HG03066 (cell line): ENCODE data around the gene CENPX.

Experiments used
- ATAC-seq: cut with Tn5 transposase; IDR thresholded peaks from one replicate; pipeline ENCODE4 v1.9.1; 2021; ENCODE audit warnings: low read depth; ENCODE audit not compliant: unreplicated experiment

The CENPX gene

DNA sequence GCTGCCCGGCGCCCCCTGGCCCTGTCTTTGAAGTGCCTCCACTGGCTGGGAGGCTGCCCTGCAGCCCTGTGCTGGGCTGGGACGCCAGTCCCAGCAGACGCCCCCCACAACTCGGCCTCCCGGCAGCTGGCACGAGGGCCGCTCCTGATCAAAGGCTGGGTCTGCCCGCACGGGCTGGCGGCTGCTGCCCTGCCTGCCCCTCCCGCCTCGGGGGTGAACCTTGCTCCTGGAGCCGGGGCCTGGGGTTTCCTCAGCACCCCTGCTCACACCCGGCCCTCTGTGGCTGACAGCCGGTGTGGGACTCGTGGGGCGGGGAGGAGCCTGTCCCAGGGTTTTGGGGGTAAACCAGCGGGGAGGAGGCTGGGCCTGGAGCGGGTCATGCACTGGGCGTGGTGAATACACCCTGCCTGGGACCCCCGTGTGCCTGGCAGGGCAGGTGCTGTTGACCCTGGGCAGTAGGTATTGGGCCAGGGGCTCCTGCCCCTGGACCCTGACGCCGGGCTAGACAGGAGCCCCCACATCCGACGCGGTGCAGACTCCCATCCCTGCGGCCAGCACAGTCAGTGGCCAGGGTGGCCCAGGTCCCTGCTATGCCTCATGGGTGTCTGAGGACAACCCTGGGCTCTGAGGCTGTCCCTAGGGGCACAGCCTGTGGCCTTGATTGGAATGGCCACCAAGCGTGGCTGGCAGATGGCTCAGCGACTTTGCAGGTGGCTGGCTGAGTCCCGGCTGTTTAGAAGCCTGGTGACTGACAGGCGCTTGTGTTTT lies 21.7 kb downstream of the CENPX start:
- no peak for ATAC-seq

DNA sequence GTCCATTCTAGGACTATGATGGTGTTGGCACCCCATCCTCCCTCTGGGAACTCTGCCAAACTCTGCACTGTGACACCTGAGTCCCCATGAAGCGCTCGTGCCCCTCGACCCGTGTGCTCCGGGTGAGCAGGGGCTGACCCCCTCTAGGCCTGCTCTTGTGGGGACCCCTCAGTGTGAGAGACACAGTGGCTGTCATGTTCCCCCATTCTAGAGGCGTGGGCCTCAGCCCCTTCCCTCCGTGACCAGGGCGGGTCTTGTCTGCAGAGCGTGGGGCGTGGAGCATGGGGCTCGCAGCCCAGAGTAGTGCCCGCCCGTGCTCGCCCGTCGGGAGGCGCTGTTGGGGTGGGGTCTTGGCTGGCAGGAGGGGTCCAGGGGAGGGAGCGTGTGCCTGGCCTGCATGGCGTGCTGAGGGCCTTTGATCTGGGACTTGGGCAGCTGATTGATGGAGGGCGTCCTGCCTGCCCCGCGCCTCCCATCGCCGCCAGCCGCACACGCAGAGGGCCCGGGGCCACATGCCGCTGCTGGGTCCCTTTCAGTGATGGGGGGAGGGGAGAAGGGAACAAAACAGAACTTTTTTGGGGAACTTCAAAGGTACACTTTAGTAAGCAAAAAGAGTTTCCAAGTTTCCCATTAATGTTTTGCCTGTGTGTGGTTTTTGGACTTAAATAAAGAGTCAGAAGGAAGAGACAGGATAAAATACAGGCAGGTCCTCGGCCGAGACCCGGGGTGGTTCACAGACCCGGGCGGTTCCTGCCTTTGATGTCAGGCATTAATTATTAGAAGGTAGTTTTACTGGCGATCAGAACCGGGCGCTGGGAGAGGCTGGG lies 22.5 kb downstream of the CENPX start:
- no peak for ATAC-seq

DNA sequence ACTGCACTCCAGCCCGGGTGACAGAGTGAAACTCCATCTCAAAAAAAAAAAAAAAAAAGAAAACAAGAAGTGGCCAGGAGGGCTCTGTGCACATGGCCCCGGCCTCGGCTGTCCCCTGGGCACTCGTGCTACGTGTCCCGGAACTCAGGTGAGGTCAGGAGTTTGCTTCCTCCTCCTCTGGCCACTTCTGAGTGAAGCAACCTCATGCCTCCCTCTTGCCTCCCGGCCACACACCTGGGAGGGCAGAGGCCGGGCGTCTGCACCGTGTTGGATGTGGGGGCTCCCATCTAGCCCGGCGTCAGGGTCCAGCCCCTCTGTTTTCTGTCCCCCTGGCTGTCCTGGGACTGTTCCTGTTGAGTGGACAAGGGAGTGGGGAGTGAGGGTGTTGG lies 23.1 kb downstream of the CENPX start:
- no peak for ATAC-seq

DNA sequence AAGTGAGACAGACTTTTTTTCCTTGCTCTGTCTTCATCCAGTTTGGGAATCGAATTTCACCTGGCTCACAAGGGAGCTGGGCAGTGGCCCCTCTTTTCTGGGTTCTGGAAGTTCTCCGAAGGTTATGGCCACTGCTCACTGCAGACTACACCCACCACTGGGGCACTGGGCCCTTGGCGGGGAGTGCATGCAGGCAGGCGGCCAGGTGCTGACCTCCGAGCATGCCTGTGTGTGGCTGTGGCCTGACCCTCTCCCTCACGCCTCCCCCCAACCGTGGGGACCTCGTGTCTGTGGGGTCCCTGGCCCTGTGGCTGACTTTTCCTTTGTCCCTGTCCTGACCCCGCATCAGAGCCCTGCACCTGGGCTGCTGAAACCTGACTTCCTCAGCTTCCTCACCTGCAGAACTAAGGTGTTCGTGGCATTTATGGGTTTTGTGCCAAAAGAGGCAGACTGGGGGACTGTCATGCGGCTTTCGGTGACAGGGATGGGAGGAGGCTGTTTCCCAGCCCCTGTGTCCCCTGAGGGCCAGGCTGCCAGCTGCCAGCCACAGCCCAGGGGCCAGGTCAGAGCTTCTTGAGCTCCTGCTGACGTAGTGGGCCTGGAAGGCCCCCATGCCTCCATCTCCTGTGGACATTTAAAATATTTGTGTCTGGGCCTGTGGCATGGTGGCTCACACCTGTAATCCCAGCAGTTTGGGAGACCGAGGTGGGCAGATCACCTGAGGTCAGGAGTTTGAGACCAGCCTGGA lies 23.8 kb downstream of the CENPX start:
- no peak for ATAC-seq

DNA sequence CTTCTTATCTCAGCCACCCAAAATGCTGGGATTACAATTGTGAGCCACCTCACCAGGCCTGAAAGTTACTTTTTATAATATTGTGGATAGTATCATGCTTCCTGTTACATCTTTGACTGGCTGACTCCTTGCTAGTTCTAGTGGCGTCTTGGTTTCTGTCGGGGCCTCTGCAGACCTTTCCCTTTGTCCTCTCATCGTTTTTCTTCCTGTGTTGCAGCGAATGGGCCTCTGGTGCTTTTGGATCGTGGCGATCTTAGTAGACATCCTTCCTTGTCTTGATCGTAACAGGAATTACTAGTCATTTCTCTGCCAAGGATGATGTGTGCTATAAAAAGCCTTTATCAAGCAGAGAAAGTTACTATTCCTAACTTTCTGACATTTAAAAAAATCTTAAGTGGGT lies 24.5 kb downstream of the CENPX start:
- no peak for ATAC-seq

DNA sequence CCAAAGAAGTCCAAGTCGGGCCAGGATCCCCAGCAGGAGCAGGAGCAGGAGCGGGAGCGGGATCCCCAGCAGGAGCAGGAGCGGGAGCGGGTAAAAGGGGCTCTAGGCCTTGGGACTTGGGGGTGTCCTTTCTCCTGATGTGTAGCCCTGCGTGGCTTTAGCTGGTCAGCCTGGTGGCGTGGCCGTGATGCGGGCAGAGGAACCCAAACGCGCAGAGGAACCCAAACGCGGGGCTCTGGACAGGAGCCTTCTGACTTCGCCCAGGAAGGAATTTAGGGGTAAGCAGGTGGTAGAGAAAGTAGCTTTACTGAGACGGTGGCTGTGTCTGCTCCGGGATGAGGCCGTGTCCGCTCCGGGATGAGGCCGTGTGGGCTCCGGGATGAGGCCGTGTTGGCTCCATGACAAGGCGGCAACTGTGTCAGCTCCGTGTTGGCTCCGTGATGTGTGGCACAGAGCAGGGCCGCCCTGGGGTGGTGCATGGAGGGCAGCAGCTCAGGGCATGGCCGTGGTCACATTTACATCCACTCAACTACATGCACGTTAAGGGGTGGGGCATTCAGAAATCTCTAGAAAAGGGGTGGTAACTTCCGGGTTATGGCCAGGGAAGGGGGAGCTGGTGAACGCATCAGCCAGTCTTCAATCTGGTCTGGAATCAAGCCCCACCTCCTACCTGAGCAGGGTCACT lies 25.8 kb downstream of the CENPX start:
- ATAC-seq, result no peak

DNA sequence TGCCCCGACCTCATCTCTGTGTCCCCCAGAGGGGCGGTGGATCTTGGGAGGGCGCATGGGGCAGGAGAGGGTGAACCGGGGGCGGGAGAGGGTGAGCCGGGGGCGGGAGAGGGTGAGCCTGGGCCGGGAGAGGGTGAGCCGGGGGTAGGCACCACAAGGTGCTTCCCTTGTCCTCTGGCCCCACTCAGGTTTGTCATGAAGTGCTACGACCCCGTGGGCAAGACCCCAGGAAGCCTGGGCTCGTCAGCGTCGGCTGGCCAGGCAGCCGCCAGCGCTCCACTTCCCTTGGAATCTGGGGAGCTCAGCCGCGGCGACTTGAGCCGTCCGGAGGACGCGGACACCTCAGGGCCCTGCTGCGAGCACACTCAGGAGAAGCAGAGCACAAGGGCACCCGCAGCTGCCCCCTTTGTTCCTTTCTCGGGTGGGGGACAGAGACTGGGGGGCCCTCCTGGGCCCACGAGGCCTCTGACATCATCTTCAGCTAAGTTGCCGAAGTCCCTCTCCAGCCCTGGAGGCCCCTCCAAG lies 26.4 kb downstream of the CENPX start:
- ATAC-seq, result no peak

DNA sequence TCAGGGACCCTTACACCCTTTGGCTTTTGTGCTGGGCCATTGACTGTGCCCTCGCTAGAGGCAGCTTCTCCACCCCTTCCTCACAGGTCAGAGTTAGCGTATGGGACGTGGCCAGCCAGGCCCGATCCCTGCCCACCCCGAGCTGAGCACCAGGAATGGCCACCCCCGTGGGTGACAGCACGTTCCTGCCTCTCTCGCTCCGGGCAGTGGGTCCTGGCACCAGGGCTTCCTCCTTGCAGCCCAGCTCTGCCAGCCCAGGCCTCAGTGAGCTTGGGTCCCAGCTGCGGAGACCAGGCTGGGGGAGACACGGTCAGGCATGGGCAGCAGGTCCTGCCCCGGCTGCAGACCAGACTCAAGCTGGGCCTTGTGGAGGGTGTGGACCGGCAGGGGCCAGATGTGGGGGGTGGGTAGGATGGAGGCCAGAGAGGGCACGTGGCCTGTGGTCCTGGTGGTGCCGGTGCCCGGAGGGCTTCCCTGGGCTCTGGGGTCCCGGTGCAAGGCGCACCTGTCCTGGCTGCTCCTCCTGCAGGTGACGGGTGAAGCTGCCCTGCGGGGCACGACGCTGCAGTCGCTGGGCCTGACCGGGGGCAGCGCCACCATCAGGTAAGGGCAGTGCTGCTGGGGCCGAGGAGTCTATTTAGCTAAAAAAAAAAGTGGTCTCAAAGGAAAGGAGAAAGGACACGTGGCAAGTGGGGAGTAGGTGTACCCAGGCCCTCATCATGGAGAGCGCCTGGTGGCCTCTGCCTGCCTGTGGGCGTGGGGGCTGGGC lies 27.0 kb downstream of the CENPX start:
- ATAC-seq, result no peak

DNA sequence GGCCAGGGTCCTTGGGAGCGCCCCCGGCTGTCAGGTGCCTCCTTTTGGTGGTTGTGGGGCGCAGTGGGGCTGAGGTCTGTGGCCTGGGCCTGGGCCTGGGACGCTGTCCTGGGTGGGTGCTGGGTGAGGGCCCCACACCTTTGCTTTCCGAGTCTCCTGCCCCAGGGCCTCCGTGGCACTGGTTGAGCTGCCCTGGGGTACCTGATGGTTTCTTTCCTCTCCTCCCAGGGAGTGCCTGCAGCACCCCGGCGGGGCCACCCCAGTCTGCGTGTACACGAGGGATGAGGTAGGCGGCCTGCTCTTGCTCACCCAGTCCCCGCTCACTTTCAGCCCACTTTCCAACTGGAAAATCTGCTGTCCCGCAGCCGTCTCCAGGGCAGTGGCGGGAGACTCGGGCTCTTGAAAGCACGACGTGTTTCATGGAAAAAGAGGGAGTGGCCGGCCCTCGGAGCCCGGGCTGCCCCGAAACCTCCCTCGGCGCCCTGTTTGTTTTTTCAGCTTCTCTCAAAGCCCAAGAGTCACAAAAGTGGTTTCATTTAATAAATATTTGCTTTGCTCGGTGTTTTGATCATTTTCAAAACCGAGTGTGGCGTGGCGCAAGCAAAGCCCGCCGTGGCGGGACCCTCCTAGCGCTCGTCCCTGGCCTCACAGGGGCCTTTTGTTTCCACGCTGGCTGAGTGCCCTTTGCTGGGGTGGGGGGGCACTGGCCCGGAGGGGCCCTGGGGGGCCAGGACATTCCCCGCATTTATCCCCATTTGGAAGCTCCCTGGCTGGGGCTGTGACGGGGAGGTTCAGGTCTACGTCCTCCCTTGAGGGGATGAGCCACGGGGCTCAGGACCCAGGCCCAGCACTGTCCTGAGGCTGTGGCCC lies 27.9 kb downstream of the CENPX start:
- ATAC-seq, result no peak

DNA sequence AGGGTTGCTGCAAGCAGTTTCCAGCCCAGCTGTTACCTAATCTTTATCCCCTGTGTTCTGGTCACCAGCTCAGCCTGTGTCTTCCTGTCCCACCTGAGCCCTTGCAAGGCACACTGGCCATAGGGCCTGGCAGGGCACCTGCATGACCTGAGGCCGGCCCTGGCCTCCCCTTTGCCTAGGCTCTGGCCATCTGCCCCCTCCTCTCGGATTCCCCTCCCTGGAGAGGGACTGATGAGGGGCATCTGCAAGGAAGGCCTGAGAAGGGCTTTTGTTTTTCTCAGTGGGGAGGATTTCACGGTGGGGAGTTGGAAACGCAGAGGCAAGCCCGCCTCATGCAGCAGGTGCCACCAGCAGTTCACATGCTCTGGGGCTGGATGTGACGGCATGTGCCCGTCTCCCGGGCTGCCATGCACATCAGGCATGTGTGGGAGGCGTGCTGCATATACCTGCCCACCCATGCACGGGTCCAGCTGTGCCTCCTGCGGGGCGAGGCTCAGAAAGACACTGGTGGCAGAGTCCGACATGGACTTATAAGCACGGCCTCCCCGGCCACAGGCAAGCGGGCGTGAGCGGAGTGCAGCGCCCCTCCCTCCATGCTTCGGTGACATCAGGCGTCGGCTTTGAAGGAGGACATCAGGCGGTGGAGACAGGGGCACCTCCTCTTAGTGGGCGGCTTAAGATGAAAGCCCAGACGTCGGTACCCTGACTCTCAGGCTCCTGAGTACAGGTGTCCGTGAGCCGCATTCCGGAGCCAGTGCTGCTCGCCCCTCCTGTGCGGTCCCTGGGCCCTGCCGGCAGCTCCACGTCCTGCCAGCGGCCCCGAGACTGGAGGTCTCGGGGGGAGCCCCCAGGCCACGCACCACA lies 28.7 kb downstream of the CENPX start:
- ATAC-seq, result no peak

DNA sequence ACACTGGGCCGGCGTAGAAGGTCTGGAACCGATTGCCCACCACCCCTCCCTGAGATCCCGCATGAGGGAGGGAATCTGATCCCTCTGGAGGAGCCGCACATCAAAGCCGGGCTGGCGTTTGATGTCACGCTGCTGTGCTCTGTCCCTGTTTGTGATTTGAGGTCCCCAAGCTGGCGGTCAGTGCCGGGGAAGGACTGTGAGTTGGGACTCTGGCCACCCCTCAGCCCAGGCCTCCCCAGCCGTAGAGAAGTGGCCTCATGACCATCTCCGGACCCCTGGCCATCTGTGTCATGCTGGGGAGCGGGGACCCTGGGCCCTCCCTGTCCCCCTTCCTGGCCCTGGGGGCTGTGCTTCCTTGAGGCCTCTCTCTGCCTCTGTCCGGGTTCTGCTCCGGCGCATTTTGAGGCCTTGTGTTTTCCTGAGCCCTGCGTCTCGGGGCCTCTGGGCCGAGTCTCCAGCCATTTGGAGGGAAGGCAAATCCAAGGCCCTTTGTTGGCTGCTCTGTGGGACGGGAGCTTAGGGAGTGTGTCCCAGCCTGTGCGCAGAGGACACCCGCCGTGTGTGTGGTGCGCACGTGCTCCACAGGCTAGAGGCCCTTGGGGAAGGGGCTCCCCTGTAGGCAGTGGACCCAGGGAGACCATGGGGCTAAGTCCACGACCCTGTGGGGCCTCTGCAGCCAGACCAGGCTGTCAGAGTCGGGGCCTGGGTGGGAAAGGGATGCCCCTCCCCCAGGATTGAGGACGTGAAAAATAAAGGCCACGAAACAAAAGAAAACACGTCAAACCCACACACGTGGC lies 30.2 kb downstream of the CENPX start:
- no peak for ATAC-seq

DNA sequence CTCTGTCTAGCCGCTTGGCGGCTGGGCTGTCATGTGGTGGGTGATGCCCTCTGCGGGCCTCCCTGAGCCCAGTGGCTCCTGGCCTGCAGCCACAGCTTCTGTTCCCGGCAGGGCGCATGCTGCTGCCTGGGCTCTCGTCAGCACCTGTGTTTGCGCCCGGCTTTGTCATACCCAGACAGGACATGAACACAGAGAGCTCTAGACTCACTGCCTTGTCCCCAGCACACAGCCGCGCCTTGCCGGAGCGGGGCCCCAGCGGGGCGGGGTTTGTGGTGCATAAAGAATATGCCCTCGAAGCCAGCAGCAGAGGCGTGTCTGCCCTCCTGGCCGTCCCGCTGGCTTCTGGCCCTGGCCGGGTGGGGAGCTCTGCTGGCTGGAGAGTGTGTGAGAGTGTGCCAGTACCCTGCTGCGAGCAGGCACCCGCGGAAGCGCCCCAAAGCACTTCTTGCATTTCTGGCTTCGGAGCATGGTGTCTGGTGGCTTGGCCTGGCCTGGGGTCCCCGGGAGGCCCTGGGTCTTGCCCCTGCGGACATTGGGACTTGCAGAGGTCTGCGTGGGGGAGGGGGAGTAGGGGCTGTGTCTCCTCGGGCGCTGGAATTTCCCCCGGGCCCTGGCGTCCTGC lies 30.9 kb downstream of the CENPX start:
- ATAC-seq, result no peak

DNA sequence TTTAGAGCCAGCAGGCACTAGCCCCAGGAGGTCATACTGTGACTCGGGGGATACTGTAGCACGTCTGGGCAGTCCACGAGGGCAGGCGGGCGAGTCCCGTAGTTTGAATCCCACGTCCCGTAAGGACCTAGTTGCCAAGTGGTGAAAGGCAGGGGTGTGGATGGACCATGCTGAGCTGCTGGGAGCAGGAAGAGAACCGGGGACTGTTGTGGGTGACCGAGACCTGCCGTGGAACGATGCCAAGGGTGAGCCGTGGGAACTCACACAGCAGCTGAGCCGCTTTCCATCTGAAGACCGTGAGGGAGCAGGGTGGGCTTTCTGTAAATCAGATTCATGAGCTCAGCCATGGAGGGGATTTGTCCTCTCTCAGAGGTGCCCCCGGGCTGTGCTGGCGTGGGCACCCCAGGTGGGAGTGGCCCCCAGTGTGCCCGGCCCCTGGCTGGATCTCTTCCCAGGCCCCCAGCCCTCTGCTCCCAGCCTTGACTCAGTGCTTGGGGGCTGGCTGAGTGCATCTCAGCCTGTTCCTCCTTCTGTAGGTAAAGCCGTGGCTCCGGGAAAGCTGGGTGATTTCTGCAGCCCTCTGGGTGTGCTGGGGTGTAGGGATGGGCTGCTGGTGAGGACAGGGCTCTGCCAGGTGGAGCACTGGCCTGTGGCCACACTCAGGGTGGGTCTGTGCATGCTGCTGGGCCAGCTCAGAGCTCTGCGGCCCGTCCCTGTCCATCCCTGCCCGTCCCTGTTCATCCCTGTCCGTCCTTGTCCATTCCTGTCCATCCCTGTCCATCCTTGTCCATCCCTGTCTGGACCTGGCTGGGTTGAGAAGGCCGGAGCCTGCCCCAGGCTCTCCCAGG lies 31.6 kb downstream of the CENPX start:
- no peak for ATAC-seq

DNA sequence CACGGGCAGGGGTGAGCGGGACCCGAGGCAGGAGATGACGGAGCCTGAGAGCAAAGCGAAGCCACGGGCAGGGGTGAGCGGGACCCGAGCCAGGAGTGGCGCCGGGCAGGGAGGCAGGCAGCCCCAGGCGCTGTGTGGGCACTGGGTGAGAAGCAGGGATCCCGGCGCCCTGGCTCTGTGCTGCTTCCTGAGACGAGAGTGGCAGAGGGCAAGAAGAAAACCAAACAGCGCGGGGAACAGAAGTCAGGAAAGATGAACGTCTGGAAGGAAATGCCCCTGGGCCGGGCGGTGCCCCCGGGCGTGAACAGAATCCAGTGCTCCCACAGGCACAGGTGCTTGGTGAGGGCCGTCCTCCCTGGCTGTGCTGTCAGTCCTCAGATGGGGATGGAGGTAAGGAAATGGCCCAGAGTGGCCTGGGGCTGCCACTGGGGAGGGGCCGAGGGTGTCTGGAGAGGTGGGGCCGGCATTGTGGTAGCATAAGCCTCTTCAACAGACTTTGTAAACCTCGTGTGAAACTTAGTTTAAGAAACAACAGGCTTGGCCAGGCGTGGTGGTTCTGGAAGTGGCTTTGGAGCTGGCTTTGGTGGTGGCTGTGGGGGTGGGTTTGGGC lies 35.4 kb downstream of the CENPX start:
- ATAC-seq, result no peak

DNA sequence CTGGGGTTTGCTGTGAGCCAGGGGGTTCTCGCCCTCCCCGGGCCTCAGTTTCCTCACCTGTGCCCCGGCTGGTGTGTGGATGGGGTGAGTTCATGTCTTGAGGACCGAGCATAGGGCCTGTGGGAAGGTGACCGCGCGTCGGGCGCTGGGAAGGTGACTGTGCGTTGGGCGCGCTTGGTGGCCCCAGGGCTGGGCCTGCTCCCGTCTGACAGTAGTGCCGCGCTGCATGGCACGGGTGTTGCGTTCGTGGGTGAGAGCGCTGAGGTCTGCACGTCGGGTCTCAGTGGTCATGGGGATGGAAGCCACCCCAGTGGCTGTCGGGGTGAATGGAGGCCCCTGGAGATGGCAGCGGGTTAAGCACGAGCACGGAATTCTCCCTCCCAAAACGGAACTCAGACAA lies 36.1 kb downstream of the CENPX start:
- no peak for ATAC-seq
